Lower lobe of right lung (tissue), 2 donors: Measurements from ENCODE around the gene ZAP70. TPM values are rescaled to one million over a fixed set of nuclear protein-coding genes. Genes with fewer than 3 reads are reported as not detected.

ENCODE experiments used
- ATAC-seq, 2 donors: fragments of 200-7000 bp; cut with Tn5 transposase; one replicate each; pipeline ENCODE4 v1.9.1; 2020 to 2022; ENCODE audit warnings: mild to moderate bottlenecking in 2 of 2, moderate library complexity in 2 of 2
- DNase-seq: peaks from one replicate; pipeline ENCODE4 v3.0.0-alpha.2; 2020
- H3K27ac ChIP-seq: fragments of 200-600 bp; one replicate; pipeline ENCODE4 v1.8.0; 2022
- H3K27me3 ChIP-seq: fragments of 200-600 bp; one replicate; pipeline ENCODE4 v1.8.0; 2022; ENCODE audit warnings: low read depth
- H3K36me3 ChIP-seq: fragments of 200-600 bp; one replicate; pipeline ENCODE4 v1.8.0; 2022; ENCODE audit warnings: mild to moderate bottlenecking
- H3K4me1 ChIP-seq: fragments of 200-600 bp; one replicate; pipeline ENCODE4 v1.8.0; 2022
- H3K4me3 ChIP-seq: fragments of 200-600 bp; one replicate; pipeline ENCODE4 v1.8.0; 2022; ENCODE audit warnings: mild to moderate bottlenecking
- H3K9me3 ChIP-seq: fragments of 200-600 bp; one replicate; pipeline ENCODE4 v1.8.0; 2022
- CTCF ChIP-seq: fragments of 200-600 bp; IDR thresholded peaks from one replicate; pipeline ENCODE4 v1.8.0; 2022; ENCODE audit warnings: antibody characterized with exemption, mild to moderate bottlenecking
- intact Hi-C: fragments of 100-400 bp; cut with DNase I; formaldehyde crosslinking; loops from one replicate; pipeline ENCODE4 v1.11.0; 2022
- total RNA-seq: library from RNA; stranded (reverse); fragmentation: NEBNext Ultra II Directional; extraction: Animal tissue kit (Norgen Biotek cat#: 25700); gene quantifications from one replicate; pipeline ENCODE4 v1.2.1, GENCODE V29; 2021
- donor health status: DM: no; HTN: yes; CAD: no; lungs with severe emphysema.

ZAP70 gene
- total RNA-seq, 1 donor from 2014 or later: 8.8 TPM

GRCh38 chr2:97747716-97748115 is 34.3 kb downstream of the ZAP70 start:
- H3K4me1 ChIP-seq: no peaks in the 10 kb centered on the region
- TF ChIP-seq CTCF: no peak
- no peaks in the 10 kb centered on the region for H3K27me3 ChIP-seq
- DNase-seq (no peak), ATAC-seq (no peak)
- intact Hi-C loops: no loop called here
- H3K4me3 ChIP-seq: no peak overlapping the region
- H3K36me3 ChIP-seq: no peaks in the 10 kb centered on the region
- H3K9me3 ChIP-seq: no peaks in the 10 kb centered on the region
- no peak overlapping the region for H3K27ac ChIP-seq

GRCh38 chr2:97749581-97749980 is 36.2 kb downstream of the ZAP70 start:
- no peak for TF ChIP-seq CTCF
- Histone ChIP-seq H3K4me1 (no peaks in the 10 kb centered on the region), H3K9me3 (no peaks in the 10 kb centered on the region), H3K4me3 (no peak overlapping the region), H3K27ac (no peak overlapping the region), H3K27me3 (no peaks in the 10 kb centered on the region), H3K36me3 (peaks cover 3% of the 10 kb centered on the region)
- DNase-seq (no peak), ATAC-seq (no peak)
- intact Hi-C loops: no loop called here

GRCh38 chr2:97750017-97750416 is 36.6 kb downstream of the ZAP70 start:
- no peaks in the 10 kb centered on the region for H3K9me3 ChIP-seq
- intact Hi-C loops: no loop called here
- no peak overlapping the region for H3K4me3 ChIP-seq
- peaks cover 7% of the 10 kb centered on the region for H3K36me3 ChIP-seq
- ATAC-seq (no peak), DNase-seq (no peak)
- no peak for TF ChIP-seq CTCF
- no peaks in the 10 kb centered on the region for H3K4me1 ChIP-seq
- no peak overlapping the region for H3K27ac ChIP-seq
- no peaks in the 10 kb centered on the region for H3K27me3 ChIP-seq

GRCh38 chr2:97751752-97752151 is 38.4 kb downstream of the ZAP70 start:
- TF ChIP-seq CTCF: no peak

GRCh38 chr2:97752342-97753334 is 39.3 kb downstream of the ZAP70 start:
- intact Hi-C loops: no loop called here
- no peak for TF ChIP-seq CTCF
- ATAC-seq: no peak
- H3K4me1 ChIP-seq: no peaks in the 10 kb centered on the region
- DNase-seq: no peak
- H3K4me3 ChIP-seq: no peak overlapping the region
- H3K9me3 ChIP-seq: no peaks in the 10 kb centered on the region
- H3K27ac ChIP-seq: no peak overlapping the region
- H3K27me3 ChIP-seq: no peaks in the 10 kb centered on the region
- peaks cover 33% of the 10 kb centered on the region for H3K36me3 ChIP-seq

More at GRCh38 chr2:97751752-97752151, 38.4 kb downstream of the ZAP70 start:
- H3K4me1 ChIP-seq: no peaks in the 10 kb centered on the region
- H3K27ac ChIP-seq: no peak overlapping the region
- no peaks in the 10 kb centered on the region for H3K27me3 ChIP-seq
- H3K9me3 ChIP-seq: no peaks in the 10 kb centered on the region
- intact Hi-C loops: no loop called here
- no peak overlapping the region for H3K4me3 ChIP-seq
- DNase-seq (no peak), ATAC-seq (peak; percentile 55 to 64)
- H3K36me3 ChIP-seq: peaks cover 25% of the 10 kb centered on the region
